H1 (cell line): Measurements from ENCODE around the gene GMEB2. TPM values are rescaled to one million over a fixed set of nuclear protein-coding genes. Genes with fewer than 3 reads are reported as not detected.

Experiments used
- CTCF ChIA-PET: fragments of 300-600 bp; sonication (Branson Sonifier 250); formaldehyde crosslinking; loops from one replicate; lab custom pipeline; 2021; ENCODE audit not compliant: partially characterized antibody; lab: Charles Lee
- POLR2A ChIA-PET: fragments of 300-600 bp; sonication (Branson Sonifier 250); formaldehyde crosslinking; loops from one replicate; lab custom pipeline; 2021; ENCODE audit warnings: inconsistent platforms; ENCODE audit not compliant: partially characterized antibody; lab: Charles Lee
- DNase-seq, 2 experiments: peaks; one replicate each; pipeline versions ENCODE4 v3.0.0 to v3.0.0-alpha.2; 2010 to 2022; ENCODE audit warnings: low spot score in 2 of 2, low read depth in 1 of 2, mixed read lengths in 1 of 2
- FAIRE-seq: peaks from 2 replicates; lab custom pipeline; 2011; peaks lifted over from hg19 to GRCh38; lab: Jason Lieb, UNC
- H2AFZ ChIP-seq: 2 replicates; pipeline ENCODE4 v1.8.1; 2012; ENCODE audit warnings: low read length, inconsistent platforms
- H2AK5ac ChIP-seq: 2 replicates; pipeline ENCODE4 v1.6.1; 2013; ENCODE audit warnings: low read depth, low read length
- H2BK120ac ChIP-seq: replicated peaks from 2 replicates; pipeline ENCODE3; 2013; ENCODE audit warnings: low read depth, low read length, inconsistent platforms
- H2BK12ac ChIP-seq: 2 replicates; pipeline ENCODE4 v1.6.1; 2013; ENCODE audit warnings: low read depth, low read length
- H2BK15ac ChIP-seq: 2 replicates; pipeline ENCODE4 v1.6.1; 2013; ENCODE audit warnings: low read length
- H2BK20ac ChIP-seq: 2 replicates; pipeline ENCODE4 v1.6.1; 2013; ENCODE audit warnings: low read length
- H2BK5ac ChIP-seq: 2 replicates; pipeline ENCODE4 v1.6.1; 2013; ENCODE audit warnings: low read depth, low read length
- H3K14ac ChIP-seq: 2 replicates; pipeline ENCODE4 v1.6.1; 2013; ENCODE audit warnings: inconsistent platforms; ENCODE audit not compliant: insufficient read length
- H3K18ac ChIP-seq: 2 replicates; pipeline ENCODE4 v1.6.1; 2013; ENCODE audit warnings: low read length; ENCODE audit errors: extremely low read depth
- H3K23ac ChIP-seq: 2 replicates; pipeline ENCODE4 v1.6.1; 2013; ENCODE audit warnings: inconsistent platforms; ENCODE audit not compliant: insufficient read length
- H3K23me2 ChIP-seq: 2 replicates; pipeline ENCODE4 v1.6.1; 2013; ENCODE audit warnings: low read depth, low read length
- H3K27ac ChIP-seq: 2 replicates; pipeline ENCODE4 v1.6.1; 2011; ENCODE audit warnings: low read depth, low read length, inconsistent platforms
- H3K27me3 ChIP-seq, 4 experiments: replicated peaks in 1 of 4; 1 replicate in 1 of 4; 2 replicates in 3 of 4; pipeline versions ENCODE4 v1.6.1 to v1.8.1; 2011 to 2013; ENCODE audit warnings: low read length in 3 of 4, mild to moderate bottlenecking in 3 of 4, inconsistent platforms in 2 of 4, mixed read lengths in 2 of 4, moderate library complexity in 1 of 4; ENCODE audit not compliant: control insufficient read depth in 3 of 4, insufficient read depth in 3 of 4; ENCODE audit errors: extremely low read depth in 1 of 4
- H3K36me3 ChIP-seq, 4 experiments: 2 replicates each; pipeline versions ENCODE4 v1.6.1 to v1.8.1; 2011 to 2013; ENCODE audit warnings: mild to moderate bottlenecking in 4 of 4, low read length in 3 of 4, moderate library complexity in 2 of 4, control low read depth in 1 of 4, inconsistent platforms in 1 of 4; ENCODE audit not compliant: insufficient read depth in 4 of 4, control insufficient read depth in 2 of 4
- H3K4ac ChIP-seq: replicated peaks from 2 replicates; pipeline ENCODE3; 2013; ENCODE audit warnings: low read length, low read depth, mixed read lengths, inconsistent platforms; ENCODE audit not compliant: insufficient read length
- H3K4me1 ChIP-seq, 4 experiments: replicated peaks in 1 of 4; 1 replicate in 1 of 4; 2 replicates in 3 of 4; pipeline versions ENCODE4 v1.6.1 to v1.8.1; 2011 to 2013; ENCODE audit warnings: low read length in 3 of 4, inconsistent platforms in 2 of 4, mixed read lengths in 1 of 4; ENCODE audit not compliant: insufficient read depth in 4 of 4, control insufficient read depth in 3 of 4
- H3K4me2 ChIP-seq, 2 experiments: 2 replicates each; pipeline versions ENCODE4 v1.6.1 to v1.8.1; 2011 to 2013; ENCODE audit warnings: low read depth in 2 of 2, low read length in 2 of 2, control low read depth in 1 of 2, inconsistent platforms in 1 of 2, mild to moderate bottlenecking in 1 of 2; ENCODE audit not compliant: insufficient read depth in 1 of 2
- H3K4me3 ChIP-seq, 4 experiments: fragments of 200-600, 300-600 bp in 1 of 4; sonication (generic), shearing (Covaris generic), sonication (Bioruptor Twin) in 1 of 4; 2 replicates each; pipeline versions ENCODE4 v1.5.1 to v1.8.1; 2011 to 2016; ENCODE audit warnings: low read length in 4 of 4, low read depth in 3 of 4, control low read depth in 2 of 4, inconsistent platforms in 2 of 4, mild to moderate bottlenecking in 2 of 4, mixed read lengths in 1 of 4, moderate library complexity in 1 of 4; ENCODE audit not compliant: insufficient read depth in 2 of 4; ENCODE audit errors: extremely low read depth in 1 of 4
- H3K56ac ChIP-seq: replicated peaks from 2 replicates; pipeline ENCODE3; 2013; ENCODE audit warnings: low read depth, mild to moderate bottlenecking, mixed read lengths, low read length, inconsistent platforms; ENCODE audit not compliant: insufficient read length
- H3K79me1 ChIP-seq: 2 replicates; pipeline ENCODE4 v1.6.1; 2013; ENCODE audit warnings: low read depth, low read length, control low read depth
- H3K79me2 ChIP-seq, 2 experiments: 2 replicates each; pipeline versions ENCODE4 v1.6.1 to v1.8.1; 2012 to 2013; ENCODE audit warnings: low read length in 2 of 2, mild to moderate bottlenecking in 2 of 2, inconsistent platforms in 1 of 2; ENCODE audit not compliant: insufficient read depth in 2 of 2, control insufficient read depth in 1 of 2
- H3K9ac ChIP-seq, 4 experiments: replicated peaks in 1 of 4; 1 replicate in 1 of 4; 2 replicates in 3 of 4; pipeline versions ENCODE4 v1.6.1 to v1.8.1; 2011 to 2013; ENCODE audit warnings: low read depth in 3 of 4, low read length in 3 of 4, control low read depth in 2 of 4, mild to moderate bottlenecking in 2 of 4, moderate library complexity in 2 of 4, inconsistent platforms in 1 of 4; ENCODE audit errors: extremely low read depth in 1 of 4
- H3K9me3 ChIP-seq, 2 experiments: 2 replicates each; pipeline versions ENCODE4 v1.6.1 to v1.8.1; 2012 to 2013; ENCODE audit warnings: mild to moderate bottlenecking in 2 of 2, moderate library complexity in 2 of 2, control low read depth in 1 of 2, inconsistent platforms in 1 of 2, low read depth in 1 of 2, low read length in 1 of 2, mixed read lengths in 1 of 2; ENCODE audit not compliant: insufficient read depth in 2 of 2
- H4K20me1 ChIP-seq, 2 experiments: replicated peaks in 1 of 2; 2 replicates each; pipeline versions ENCODE3 to v1.8.1; 2011 to 2013; ENCODE audit warnings: inconsistent platforms in 2 of 2, low read length in 2 of 2, mild to moderate bottlenecking in 1 of 2; ENCODE audit not compliant: insufficient read depth in 2 of 2, control insufficient read depth in 1 of 2
- H4K5ac ChIP-seq: 2 replicates; pipeline ENCODE4 v1.6.1; 2013; ENCODE audit warnings: low read length, low read depth, mixed read lengths, inconsistent platforms; ENCODE audit not compliant: insufficient read length
- H4K8ac ChIP-seq: 2 replicates; pipeline ENCODE4 v1.8.0; 2013; ENCODE audit warnings: mild to moderate bottlenecking, moderate library complexity, low read length, inconsistent platforms; ENCODE audit not compliant: insufficient read depth; ENCODE audit errors: extremely low read depth
- H4K91ac ChIP-seq: replicated peaks from 2 replicates; pipeline ENCODE3; 2013; ENCODE audit warnings: low read length, mixed read lengths, inconsistent platforms; ENCODE audit not compliant: insufficient read length
- CREB1 ChIP-seq: IDR thresholded peaks from 2 replicates; pipeline ENCODE4 v1.6.1; 2012; ENCODE audit warnings: inconsistent platforms
- RNF2 ChIP-seq: fragments of 200-900, 300-1000 bp; sonication (generic); IDR thresholded peaks from 2 replicates; pipeline ENCODE4 v1.7.1; 2016; ENCODE audit warnings: borderline replicate concordance, low read depth, mild to moderate bottlenecking, antibody characterized with exemption, low read length; ENCODE audit not compliant: poor library complexity, severe bottlenecking; ENCODE audit errors: missing control alignments
- RXRA ChIP-seq: IDR thresholded peaks from 2 replicates; pipeline ENCODE4 v1.6.1; 2011; ENCODE audit warnings: low read depth, mild to moderate bottlenecking, low read length, moderate library complexity; ENCODE audit not compliant: insufficient read depth
- SRF ChIP-seq: IDR thresholded peaks from 2 replicates; pipeline ENCODE4 v1.6.1; 2011; ENCODE audit warnings: mild to moderate bottlenecking, low read depth, low read length, moderate library complexity
- SUZ12 ChIP-seq: fragments of 200-600 bp; sonication (generic); IDR thresholded peaks from 2 replicates; pipeline ENCODE4 v1.6.1; 2012; ENCODE audit warnings: mild to moderate bottlenecking, inconsistent platforms, low read length, moderate library complexity, mixed read lengths
- TAF7 ChIP-seq: optimal IDR thresholded peaks from 2 replicates; pipeline ENCODE3; 2011; ENCODE audit warnings: low read depth, mild to moderate bottlenecking, inconsistent platforms, low read length, moderate library complexity, borderline replicate concordance
- WGBS, 2 experiments: shearing (Covaris generic) in 1 of 2; methylation state at CpG; one replicate each; pipeline versions ENCODE4 v1.1.6 to v1.1.7; 2013 to 2015; ENCODE audit warnings: low lambda C conversion rate in 2 of 2, mixed read lengths in 2 of 2, inconsistent platforms in 1 of 2, low coverage in 1 of 2, missing lambda C conversion rate in 1 of 2; ENCODE audit not compliant: insufficient replicate concordance in 2 of 2, insufficient coverage in 1 of 2, insufficient read length in 1 of 2; ENCODE audit errors: extremely low coverage in 1 of 2, missing lambda C conversion rate in 1 of 2; 5-methylcytosine and 5-hydroxymethylcytosine counted together
- polyA plus RNA-seq, 7 experiments: library from polyadenylated mRNA; depleted of rRNA in 3 of 7; stranded (reverse) in 5 of 7; unstranded in 2 of 7; fragments of >200 nt in 5 of 7; fragments of 200-250 nt in 2 of 7; gene quantifications; 1 replicate in 5 of 7; 2 replicates in 1 of 7; 4 replicates in 1 of 7; pipeline versions ENCODE4 v1.2.1 to v1.2.3, GENCODE V29; 2011 to 2013; ENCODE audit warnings: missing spikeins in 2 of 7, mixed read lengths in 2 of 7
- total RNA-seq: library from RNA; stranded (reverse); fragmentation: NEBNext Ultra II Directional; extraction: Animal tissue kit (Norgen Biotek cat#: 25700); gene quantifications from 2 replicates; pipeline ENCODE4 v1.2.1, GENCODE V29; 2021
- TF ChIP-seq, protein P1 (sequence below): IDR thresholded peaks from 2 replicates; pipeline ENCODE4 v1.6.1; 2011; ENCODE audit warnings: low read depth, mild to moderate bottlenecking, low read length; ENCODE audit not compliant: insufficient read depth
- TF ChIP-seq, protein P2 (sequence below): IDR thresholded peaks from 2 replicates; pipeline ENCODE4 v1.6.1; 2012; ENCODE audit warnings: inconsistent platforms

Gene GMEB2
- total and polyA plus RNA-seq, 2 of the 8 experiments (the other 6 are each of a cell fraction or from before 2014, with no cell fraction given), result 12.9 to 14.2 TPM

DNA sequence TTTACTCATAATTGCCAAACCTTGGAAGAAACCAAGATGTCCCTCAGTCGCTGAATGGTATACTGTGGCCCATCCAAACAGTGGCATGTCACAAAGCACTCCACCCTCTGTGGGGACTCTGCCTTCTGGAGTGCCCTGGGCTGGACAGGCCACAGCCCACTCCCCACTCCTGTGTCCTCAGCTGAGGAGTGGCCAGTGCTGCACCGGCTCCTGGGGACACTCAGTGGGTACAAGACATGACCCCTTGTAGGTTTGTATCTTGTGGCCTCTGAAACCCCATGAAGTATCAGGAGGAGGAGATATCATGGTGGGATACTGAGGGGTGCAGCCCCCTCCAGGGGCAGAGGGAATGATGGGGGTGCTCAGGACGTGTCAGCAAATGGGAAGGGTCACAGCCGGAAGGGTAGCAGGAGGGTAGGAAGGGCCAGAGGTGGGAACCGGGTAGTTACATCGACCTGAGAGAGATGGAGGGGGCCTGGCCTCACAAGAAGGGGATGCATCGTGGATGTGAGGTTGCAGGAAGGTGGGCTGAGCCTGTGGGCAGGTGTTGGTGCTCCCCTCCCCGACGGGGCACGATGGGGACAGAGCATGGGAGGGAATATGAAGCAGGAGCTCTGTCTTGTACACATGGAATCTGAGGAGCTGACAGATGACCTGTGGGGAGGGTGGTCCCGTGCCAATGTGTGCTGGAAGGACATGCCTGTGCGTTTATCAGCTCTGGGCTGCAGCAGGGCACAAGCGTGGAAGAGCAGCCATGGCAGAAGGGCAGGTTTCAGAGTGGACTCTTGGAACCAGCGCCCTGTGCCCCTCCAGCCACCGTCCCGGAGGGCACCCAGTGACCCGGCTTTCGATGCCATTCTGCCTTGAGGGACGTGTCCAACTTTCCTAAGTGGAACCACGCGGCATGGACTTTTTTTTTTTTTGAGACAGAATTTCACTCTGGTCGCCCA, 41.0 kb downstream of the GMEB2 start:
- Histone ChIP-seq H3K79me2 (no peaks in the 10 kb centered on the region), H2AK5ac (no peak overlapping the region), H3K36me3 (peaks cover 0 to 13% (median under 1%) of the 10 kb centered on the region in 4 experiments; a peak in 3 of 8 replicates), H2AFZ (no peak overlapping the region), H2BK15ac (no peak overlapping the region), H3K27ac (no peak overlapping the region), H3K14ac (no peak overlapping the region), H3K9ac (no peak overlapping the region), H4K20me1 (peaks cover 0 to 8% of the 10 kb centered on the region in 2 experiments), H3K18ac (no peak overlapping the region), H3K4me3 (no peak overlapping the region), H3K56ac (no peak overlapping the region), H2BK20ac (no peak overlapping the region), H3K23ac (no peak overlapping the region), H3K27me3 (no peaks in the 10 kb centered on the region), H4K8ac (no peak overlapping the region), H2BK5ac (no peak overlapping the region), H3K23me2 (no peaks in the 10 kb centered on the region), H4K91ac (no peak overlapping the region), H3K4ac (no peak overlapping the region), H2BK12ac (no peak overlapping the region), H3K4me2 (no peak overlapping the region), H3K79me1 (no peaks in the 10 kb centered on the region), H3K4me1 (no peaks in the 10 kb centered on the region), H3K9me3 (no peaks in the 10 kb centered on the region), H2BK120ac (no peak overlapping the region), H4K5ac (no peak overlapping the region)
- DNase-seq (no peak), FAIRE-seq (no peak)
- CTCF ChIA-PET, result interaction anchor here (0.5 to 1.7 kb wide), 4 partner anchors 11 to 325 kb away, joined by 3 to 5 read pairs (median 4); no protein-coding TSS in a partner anchor
- POLR2A ChIA-PET, result interaction anchor here (0.6 kb wide), 1 partner anchor 399 kb away, joined by 4 read pairs; no protein-coding TSS in a partner anchor
- TF ChIP-seq SUZ12 (no peak), TAF7 (no peak), CREB1 (no peak), RNF2 (no peak), SRF (no peak), RXRA (no peak)
- TF ChIP-seq, protein P1, sequence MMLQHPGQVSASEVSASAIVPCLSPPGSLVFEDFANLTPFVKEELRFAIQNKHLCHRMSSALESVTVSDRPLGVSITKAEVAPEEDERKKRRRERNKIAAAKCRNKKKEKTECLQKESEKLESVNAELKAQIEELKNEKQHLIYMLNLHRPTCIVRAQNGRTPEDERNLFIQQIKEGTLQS, result no peak
- TF ChIP-seq, protein P2, sequence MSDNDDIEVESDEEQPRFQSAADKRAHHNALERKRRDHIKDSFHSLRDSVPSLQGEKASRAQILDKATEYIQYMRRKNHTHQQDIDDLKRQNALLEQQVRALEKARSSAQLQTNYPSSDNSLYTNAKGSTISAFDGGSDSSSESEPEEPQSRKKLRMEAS, result no peak
- WGBS, 2 experiments, result 89% methylated on average over 22 of the region's 22 CpGs; no CpG with 5 or more reads in 1 of the 2 experiments
